ENCODE data around the gene SPACA5.
A peak's percentile ranks its signal among the peaks of the same experiment; 100 is the strongest.

Gene SPACA5

GRCh38 chrX:48045410-48046311, 38.9 kb downstream of the SPACA5 start:
- in situ Hi-C loops (cut with HindIII; ENCODE audit: low sequenced_read_pairs), result no loop called here
- no peak overlapping the region for H3K4me3 ChIP-seq (ENCODE audit: low read depth, low read length)
- TF ChIP-seq, protein P1, sequence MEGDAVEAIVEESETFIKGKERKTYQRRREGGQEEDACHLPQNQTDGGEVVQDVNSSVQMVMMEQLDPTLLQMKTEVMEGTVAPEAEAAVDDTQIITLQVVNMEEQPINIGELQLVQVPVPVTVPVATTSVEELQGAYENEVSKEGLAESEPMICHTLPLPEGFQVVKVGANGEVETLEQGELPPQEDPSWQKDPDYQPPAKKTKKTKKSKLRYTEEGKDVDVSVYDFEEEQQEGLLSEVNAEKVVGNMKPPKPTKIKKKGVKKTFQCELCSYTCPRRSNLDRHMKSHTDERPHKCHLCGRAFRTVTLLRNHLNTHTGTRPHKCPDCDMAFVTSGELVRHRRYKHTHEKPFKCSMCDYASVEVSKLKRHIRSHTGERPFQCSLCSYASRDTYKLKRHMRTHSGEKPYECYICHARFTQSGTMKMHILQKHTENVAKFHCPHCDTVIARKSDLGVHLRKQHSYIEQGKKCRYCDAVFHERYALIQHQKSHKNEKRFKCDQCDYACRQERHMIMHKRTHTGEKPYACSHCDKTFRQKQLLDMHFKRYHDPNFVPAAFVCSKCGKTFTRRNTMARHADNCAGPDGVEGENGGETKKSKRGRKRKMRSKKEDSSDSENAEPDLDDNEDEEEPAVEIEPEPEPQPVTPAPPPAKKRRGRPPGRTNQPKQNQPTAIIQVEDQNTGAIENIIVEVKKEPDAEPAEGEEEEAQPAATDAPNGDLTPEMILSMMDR (IDR thresholded peaks at IDR 0.05; ENCODE audit: low read depth, low read length), result no peak
- peak; percentile 35 for DNase-seq (ENCODE audit: low read depth, low spot score)

GRCh38 chrX:48046846-48047245, 40.1 kb downstream of the SPACA5 start:
- no peak for DNase-seq (ENCODE audit: low read depth, low spot score)
- TF ChIP-seq, protein P1 (IDR thresholded peaks at IDR 0.05; ENCODE audit: low read depth, low read length), result no peak

GRCh38 chrX:48058621-48059295, 52.0 kb downstream of the SPACA5 start:
- no peak overlapping the region for H3K4me3 ChIP-seq (ENCODE audit: low read depth, low read length)
- in situ Hi-C loops (cut with HindIII; ENCODE audit: low sequenced_read_pairs), result no loop called here
- DNase-seq (ENCODE audit: low read depth, low spot score), result no peak
- TF ChIP-seq, protein P1 (IDR thresholded peaks at IDR 0.05; ENCODE audit: low read depth, low read length), result no peak

More at GRCh38 chrX:48046846-48047245, 40.1 kb downstream of the SPACA5 start:
- in situ Hi-C loops (cut with HindIII; ENCODE audit: low sequenced_read_pairs), result no loop called here
- no peak overlapping the region for H3K4me3 ChIP-seq (ENCODE audit: low read depth, low read length)

- no peak overlapping the region for H3K4me3 ChIP-seq (ENCODE audit: low read depth, low read length)
- TF ChIP-seq, protein P1 (IDR thresholded peaks at IDR 0.05; ENCODE audit: low read depth, low read length), result no peak
- in situ Hi-C loops (cut with HindIII; ENCODE audit: low sequenced_read_pairs), result no loop called here
- no peak for DNase-seq (ENCODE audit: low read depth, low spot score)
Measured at GRCh38 chrX:48059296-48059639, 52.5 kb downstream of the SPACA5 start.

Measured in astrocyte of the spinal cord (primary cell).